Measurements from ENCODE around the gene MTIF3. TPM values are rescaled to one million over a fixed set of nuclear protein-coding genes. Genes with fewer than 3 reads are reported as not detected.

MTIF3 gene
- total RNA-seq, 1 donor from 2014 or later, result 36.0 TPM

DNA sequence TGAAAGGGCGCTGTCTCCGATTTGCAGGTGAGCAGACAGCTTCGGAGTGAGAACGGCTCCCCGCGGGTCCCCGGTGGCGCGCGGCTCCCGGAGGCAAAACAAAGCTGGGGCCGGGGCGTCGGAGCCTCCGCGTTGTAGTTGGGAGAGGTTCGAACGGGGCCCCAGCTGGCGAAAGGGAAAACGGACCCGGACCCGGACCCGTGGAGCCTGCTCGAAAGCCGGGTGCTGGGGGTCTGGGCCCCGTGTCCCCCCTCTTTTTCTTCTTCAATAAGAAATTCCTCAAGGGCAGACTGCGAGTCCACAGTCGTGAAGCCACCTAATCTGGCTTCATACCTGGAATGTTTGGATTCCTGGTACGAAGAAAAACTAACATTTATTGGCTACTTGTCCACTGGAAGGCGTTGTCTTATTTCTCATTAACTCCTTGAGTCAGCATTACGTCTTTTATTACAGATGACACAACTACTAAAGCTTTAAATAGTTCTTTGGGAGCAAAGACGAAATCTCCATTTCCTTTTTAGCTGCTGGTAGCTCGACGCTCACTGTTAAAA lies 632 bp upstream of the MTIF3 start:
- peak; percentile 8 for ATAC-seq

DNA sequence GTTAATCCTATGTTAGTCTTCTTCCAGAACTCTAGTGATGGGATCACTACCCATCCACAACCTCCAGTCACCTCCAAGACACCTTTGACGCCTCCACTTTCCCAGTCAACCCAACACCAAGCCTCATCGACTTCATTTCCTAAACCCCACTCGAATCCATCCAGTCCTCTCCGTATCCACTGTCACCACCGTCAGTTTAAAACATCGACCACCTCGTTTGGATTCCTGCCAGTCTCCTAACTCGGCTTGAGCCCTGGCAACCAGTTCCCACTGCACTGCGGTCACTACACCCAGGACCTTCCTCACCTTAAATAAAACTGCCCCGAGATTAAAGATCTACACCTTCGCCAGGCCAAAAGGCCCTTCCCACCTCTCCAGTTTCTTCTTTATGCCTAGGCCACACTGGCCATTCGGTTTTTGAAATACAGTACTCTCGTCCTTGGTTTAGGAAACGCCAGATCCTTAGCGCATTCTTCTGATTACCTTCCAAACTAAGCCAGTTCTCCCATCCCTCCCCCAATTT lies 1.2 kb downstream of the MTIF3 start:
- no peak for ATAC-seq

DNA sequence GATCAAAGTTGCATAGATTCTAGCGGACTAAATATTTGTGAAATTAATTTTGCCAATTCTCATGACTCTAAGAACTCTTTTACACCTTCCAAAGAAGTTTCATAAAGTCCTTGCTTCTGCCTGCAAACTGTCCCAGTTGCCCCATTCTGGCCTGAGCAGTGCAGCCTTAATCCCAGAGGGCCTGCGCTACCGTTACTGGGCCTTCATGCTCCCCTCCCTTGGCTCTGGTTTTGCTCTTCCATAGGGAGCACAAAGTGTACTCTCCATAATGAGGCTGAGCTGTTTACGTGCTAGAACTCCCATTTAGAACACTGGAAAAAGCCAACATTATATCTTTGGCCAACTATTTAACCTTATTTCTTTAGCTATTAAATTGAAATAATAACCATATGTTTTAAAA lies 2.1 kb downstream of the MTIF3 start:
- ATAC-seq, result no peak

DNA sequence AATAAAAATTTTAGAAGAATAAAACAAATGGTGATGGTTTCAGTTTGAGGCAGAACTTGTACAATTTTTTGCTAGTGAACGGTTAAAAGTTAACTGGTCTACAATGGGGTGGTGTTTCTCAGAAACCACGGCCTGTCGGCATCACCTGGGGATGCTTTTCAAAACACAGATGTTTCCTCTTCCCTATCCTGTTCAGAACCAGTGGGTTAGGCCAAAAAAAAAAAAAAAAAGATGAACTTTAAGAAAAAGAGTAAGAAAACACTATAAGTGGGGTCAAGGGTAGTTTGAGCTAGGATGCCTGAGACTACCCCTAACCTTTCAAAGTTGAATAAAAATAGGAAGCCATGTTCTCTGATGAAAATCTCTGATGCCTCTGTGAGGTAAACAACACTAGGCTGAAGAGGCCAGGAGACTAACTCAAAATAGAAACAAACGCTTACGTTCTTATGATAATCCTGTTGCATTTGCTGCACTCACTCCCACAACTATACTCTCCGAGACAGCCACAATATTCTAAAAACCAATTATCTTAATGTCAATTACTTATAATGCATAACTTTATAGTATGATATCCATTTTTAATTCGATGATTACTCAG lies 3.3 kb downstream of the MTIF3 start:
- no peak for ATAC-seq

DNA sequence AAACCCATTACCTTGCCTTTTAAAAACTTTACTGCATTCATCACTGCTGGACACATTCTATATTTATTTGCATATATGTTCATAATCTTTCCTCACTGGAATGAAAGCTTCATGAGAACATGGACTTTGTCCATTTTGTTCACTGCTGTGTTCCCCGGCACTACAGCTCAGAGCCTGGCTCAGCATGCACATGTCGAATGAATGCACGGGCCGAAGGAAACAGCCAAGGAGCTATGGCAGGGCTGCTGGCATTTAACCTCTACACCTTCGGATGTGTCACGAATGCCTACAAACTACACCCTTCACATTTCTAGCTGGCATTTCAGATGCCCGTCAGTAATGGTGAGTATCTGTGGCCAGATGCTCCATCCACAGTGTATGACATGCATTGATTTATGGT lies 7.6 kb downstream of the MTIF3 start:
- no peak for ATAC-seq

DNA sequence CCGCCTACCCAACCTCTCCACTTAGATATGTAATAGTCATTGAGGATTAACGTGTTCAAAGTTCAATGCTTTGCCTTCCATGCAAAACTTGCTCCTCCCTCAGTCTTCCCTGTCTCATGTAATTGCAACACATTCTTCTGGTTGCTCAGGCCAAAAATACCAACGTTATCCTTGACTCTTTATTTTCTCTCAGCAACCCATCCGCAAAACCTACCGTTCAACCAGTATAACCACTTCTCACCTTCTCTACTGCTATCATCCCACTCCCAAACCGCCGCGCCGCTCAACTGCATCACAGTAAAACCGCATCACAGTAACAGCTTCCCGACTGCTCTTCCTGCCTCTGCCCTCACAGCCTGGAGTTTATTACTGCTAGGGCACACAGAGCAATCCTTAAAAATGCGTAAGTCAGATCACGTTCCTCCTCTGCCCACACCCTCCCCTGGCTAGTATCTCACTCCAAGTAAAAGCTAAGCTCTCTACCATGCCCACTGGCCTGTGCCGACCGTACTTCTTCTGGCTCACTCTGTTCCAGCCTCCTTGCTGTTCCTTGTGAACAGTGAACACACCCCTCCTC lies 8.2 kb downstream of the MTIF3 start:
- ATAC-seq, result peak; percentile 72

DNA sequence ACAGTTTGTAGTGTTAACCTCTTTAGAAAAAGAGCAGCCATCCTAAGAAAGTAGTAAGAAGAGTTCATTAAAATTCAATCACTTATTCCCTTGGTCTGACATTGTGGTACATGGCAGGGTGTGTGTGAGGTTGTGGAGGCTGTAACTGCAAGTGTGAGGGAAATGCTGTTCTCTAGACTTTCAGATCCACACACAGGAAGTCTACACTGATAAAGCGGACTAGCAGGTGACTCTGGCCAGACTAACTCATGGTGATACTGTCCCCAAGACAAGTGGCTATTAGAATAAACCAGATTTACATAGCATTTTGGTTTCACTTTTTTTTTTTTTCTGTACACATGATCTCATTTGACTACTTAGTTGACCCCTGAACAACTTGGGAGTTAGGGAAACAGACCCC lies 10.0 kb downstream of the MTIF3 start:
- ATAC-seq, result no peak

DNA sequence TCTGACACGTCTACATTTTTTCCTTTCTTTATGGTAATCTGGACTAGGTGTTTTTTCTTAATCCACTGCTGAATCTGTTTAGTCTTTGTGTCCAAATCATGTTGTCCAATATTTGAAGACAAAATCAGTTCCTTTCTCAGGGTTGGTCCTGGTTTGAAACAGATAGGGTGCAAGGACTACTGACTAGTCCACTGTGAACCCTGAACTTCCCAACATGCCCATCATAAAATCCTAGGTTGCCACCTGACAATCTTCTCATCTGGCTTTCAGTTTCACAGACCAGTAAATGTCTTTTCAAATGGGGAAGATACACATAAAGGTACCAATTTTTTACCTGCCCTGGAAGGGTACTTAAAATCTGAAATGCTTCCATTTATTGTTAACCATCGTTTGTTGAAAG lies 13.2 kb downstream of the MTIF3 start:
- ATAC-seq, result no peak

DNA sequence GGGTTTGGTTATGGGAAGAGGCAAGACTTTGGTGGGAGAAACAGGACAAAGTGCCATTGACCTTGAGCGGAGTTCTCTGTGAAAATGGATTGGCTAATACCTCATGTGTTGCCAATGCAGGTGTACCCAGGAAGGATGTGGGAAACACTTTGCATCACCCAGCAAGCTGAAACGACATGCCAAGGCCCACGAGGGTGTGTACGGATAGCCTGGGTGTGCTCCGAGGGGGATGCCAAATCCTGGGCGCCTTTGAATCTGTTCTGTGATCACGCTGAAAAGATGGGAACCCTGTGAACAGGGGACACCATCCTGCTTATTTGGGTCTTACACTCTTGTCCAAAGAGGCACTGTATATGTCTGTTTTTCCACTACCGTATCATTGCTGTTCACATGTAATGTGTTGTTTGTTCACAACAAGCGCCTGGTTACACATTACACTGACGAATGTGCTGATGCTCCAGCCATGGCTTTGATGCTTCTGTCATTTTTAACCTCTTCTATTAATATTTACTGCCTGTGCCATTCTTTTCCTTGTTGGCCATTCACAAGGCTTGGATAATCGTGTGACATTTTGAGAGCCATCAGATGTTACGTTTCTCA lies 17.7 kb downstream of the MTIF3 start:
- ATAC-seq, result no peak

DNA sequence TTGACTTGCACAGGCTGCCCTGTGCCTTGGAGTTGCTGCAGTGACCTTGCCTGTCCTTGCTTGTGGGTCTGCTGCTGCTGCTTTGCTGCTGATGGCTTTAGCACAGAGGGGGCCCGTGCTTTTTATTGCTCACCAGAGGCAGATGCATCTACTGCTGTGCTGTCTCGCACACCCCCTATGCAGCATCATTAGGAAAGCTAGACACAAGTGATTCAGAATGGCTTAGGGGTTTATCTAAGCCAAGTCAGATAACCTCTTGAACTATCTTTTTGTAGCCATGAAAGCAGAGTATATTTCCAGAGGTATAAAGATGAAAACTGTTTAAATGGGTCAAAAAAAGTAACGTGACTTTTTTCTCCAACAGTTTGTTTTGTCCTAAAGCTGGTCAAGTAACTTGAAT lies 18.2 kb downstream of the MTIF3 start:
- no peak for ATAC-seq

DNA sequence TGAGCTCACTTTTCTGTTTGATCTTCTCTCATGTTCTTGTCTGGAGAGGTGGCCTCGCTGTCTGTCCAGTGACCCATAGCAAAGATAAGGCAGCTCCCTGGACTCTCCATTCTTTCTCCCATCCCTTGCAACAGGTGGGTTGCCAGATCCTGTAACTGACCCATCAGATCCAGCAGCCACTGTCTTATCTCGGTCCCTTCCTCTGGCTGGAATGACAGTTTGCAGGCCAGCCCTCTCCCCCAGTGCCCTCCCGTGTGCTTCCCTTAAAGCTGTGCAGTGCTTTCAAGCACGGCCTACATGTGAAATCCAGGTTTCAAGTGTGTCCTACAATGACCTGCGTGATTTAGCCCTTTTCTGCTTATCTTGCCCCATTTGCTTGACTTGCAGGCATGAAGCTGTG lies 22.2 kb downstream of the MTIF3 start:
- no peak for ATAC-seq

DNA sequence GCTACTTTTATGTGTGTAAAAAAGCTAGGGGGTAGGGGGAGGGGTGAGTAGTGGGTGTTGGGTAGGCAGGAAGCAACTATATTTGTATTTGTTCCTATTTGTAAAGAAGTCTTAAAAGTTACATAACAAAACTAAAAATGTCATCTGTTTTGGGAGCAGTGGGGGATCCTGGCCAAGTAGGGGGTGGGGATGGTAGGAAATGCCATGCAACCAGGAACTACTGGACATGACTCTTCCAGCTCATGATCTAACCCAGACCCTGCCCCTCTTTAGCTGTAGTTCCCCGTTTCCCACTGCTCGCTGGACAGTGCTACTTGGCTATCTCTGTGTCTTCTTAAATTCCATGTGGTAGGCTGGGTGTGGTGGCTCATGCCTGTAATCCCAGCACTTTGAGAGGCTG lies 22.7 kb downstream of the MTIF3 start:
- no peak for ATAC-seq

DNA sequence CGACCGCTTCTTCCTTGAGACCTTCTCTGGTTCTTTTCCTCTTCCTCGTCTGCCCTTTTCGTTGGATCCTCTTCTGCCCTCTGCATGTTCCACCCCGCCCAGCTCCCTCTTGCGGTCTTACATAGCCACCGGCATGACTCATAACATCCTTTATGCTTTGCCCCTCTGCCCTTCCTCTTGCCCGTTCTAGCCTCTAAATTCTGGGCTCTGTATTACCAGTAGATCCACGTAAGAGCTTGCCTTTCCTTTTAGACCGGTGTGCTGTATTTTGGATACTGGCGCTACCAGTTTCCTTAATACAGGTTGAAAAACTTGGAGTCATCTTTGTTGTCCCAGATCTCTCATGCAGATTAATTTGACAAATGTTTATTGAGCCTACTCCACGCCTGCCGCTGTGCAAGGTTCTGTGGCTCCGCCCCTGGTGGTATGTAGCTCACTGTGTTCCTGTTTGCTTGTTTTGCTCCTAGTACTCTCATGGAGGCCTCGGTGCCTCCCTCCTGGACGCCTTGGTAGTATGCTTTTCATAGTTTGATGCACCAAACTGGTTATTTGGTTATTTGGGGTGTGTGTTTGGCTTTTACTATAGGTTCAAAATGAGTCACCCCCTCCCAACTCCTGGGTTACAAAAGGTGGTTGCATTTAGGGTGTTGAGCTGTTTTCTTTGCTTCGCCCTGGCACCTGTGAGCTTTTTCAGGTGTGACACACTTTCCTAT lies 24.3 kb downstream of the MTIF3 start:
- peak; percentile 82 for ATAC-seq

DNA sequence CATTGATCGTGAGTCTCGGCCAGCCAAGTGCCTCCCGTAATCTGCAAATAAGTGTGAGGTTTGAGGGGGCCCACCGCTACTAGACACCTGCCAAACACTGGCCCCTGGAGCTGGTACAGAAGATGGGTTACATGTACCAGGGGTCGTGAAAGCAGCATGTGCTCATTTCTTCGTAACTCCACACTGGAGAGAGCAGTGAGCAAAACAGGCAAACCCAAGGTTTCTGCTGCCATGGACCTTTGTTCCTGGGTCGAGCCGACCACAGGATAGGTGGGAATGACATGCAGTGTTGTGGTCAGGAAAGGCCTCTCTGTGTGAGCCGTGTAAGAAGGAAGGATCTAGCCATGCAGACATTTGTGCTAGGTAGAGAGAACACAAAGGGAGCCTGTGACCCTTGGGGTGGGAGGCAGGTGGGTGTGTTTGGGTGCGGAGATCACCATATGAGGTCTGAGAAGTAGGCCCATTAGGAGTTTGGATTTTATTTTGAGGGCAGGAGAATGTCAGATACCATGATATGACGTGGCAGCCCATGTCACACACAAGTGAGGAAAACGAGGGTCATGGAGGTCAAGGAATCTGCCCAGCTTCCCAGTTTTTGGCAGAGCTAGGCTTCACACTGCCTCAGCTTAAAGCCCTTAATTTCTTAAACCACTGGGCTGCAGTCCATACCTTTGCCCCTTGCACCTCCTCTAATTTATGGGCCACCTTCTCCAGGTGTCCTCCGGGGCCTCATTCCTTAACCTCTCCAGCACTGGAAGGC lies 25.0 kb downstream of the MTIF3 start:
- no peak for ATAC-seq

DNA sequence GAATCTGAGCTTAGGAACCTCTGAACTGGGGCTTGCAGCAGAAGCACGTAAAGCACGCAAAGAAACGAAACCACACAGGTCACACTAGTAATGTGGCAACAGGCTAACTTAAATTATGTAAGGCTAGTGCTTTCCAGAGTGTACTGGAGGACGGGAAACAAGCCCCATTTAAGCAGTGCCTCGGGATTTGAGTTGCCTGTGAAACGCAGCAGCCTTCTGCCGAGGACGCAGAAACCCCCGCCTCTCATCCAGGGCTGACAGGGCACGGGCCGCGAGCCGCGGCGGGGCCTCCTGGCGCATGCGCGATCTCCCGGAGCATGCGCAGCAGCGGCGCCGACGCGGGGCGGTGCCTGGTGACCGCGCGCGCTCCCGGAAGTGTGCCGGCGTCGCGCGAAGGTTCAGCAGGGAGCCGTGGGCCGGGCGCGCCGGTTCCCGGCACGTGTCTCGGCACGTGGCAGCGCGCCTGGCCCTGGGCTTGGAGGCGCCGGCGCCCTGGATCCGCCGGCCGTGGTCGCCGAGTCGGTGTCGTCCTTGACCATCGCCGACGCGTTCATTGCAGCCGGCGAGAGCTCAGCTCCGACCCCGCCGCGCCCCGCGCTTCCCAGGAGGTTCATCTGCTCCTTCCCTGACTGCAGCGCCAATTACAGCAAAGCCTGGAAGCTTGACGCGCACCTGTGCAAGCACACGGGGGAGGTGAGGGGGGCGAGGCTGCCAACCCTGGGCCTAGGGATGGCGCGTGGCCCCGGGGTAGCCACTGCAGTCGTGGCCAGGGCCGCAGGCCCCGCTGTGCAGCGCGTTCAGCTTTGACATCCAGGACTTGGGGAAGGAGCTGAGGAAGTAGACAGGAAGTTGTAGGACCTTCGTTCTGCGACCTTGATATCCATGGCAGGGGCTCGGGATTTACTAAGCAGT lies 25.9 kb downstream of the MTIF3 start, which contains the start of gene GTF3A:
GTF3A (plus strand) TSS at position 374 of the 912 bp plus-strand sequence.
- peak; percentile 85 for ATAC-seq

DNA sequence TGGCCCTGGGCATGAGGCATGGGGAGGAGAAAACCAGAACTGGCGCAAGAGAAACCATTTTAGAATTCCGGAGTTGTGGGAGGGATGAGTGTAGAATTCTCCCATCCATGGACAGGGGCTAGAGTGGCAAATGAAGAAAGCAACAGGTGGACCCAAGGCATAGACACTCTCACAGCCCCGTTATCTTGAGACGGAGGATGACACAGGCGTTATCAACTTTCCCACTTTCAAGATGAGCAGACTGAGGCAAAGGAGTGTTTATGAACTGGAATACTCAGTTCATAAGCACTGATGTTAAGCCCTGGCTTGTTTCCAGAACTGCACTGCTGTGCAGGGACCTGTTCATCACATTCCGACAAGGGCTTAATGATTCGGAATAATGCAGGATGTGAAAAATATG lies 27.0 kb downstream of the MTIF3 start:
- no peak for ATAC-seq

DNA sequence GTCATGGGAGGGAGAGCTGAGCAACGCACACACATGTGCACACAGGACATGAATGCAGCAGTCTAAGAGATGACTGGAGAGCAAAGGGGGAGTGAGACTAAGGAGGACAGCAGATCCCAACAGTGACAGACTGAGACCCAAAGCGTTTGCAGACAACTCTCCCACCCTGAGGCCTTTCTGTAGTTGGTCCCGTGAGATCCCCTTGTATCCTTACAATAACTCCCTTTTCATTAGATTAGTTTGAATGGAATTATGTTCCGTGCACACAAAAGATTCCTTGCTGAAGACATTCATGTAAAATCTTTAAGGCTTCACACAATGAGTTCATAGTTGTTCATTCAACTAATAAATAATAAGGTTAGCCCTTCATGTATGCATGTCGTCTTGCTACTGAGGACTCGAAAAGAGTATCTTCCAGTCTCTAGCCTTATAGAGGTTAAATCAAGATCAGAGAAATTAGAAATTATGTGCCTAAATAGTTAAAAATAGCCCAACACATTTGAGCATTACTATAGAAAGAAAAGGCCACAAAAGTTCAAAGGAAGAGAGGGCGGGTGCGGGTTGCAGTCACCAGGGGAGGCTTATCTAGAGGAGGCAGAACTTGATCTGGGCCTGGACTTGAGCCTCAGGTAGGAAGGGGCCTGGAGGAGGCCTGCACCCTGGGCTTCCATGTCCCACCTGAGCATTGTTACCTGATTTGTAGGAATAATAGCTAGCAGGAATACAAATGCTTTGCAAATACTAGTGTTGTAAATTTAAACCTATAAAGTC lies 29.1 kb downstream of the MTIF3 start:
- ATAC-seq, result no peak

DNA sequence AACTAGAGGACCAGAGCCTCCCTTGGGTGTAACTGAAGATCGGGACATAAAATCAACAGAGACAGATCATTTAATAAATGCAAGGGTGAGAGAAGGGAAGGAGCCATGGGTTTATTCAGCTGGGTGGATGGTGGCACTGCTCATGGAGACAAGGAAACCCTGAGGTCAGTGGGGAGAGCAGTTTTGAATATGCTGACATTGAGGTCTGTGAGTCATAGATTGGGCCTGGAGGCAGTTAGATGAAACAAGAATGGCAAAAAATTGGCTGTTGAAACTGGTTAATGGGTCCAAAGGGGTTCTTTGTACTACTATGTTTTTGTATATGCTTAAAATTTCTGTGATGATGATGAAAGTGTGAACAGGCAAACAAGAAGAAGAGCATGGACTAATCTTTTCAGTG lies 31.0 kb downstream of the MTIF3 start:
- peak; percentile 33 for ATAC-seq

DNA sequence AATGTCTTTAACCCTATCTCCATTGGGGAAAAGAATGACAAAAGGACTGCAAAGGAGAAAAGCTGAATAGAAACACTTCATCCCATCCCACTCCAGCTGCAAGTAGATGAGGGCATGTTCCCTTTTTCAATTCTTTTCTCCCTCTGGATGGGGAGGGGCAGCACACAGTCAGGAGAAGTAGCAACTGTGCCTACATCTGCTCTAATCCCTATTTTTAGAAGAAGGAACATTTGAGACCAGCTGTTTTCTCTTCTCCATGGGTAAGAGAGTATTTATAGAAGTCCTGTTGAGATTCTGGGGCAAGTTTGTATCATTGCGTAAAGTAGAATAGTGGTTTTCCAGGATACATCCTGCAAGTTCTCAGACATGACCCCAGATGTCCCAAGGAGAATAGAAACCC lies 35.2 kb downstream of the MTIF3 start:
- ATAC-seq, result no peak

DNA sequence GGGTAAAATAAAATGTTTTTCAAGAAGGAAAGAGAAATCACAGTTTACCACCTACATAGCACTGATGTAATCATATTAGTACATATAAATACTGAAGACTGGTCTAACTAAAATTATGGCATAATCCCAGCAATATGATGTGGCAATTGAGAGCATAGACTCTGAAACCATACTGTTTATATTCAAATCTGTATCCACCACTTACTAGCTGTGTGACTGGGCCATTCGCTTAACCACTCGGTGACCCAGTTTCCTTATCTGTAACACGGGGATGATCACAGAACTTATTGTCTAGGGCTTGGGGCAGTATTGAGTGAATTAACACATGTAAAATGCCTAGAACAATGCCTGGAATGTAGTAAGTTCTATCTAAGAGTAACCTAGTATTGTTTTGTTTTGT lies 39.0 kb downstream of the MTIF3 start:
- ATAC-seq, result no peak

DNA sequence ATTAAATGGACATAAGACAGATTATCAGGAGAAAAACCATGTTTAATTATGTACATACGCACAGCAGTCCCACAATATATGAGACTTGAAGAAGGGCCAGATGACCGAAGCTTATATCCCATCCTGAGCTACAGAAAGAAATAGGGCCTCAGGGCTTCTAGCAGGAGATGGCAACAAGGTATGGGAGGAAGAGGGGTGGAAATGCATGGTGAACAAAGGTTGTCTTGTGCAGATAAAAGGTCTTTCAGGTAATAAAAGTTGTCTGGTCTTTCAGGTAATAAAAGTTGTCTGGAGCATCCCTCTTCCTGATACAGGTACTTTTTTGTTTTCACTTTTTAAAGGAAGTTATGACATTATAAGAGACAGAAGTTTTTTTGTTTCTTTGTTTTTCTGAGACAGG lies 41.4 kb downstream of the MTIF3 start:
- ATAC-seq, result no peak
